ENCODE measurements around the gene ARHGAP26.
A peak's percentile ranks its signal among the peaks of the same experiment; 100 is the strongest.
"Not testable (repeated sequence)": the region's sequence is repeated elsewhere in the genome, so short reads cannot be mapped to it uniquely, and the experiment has no call there.

Gene ARHGAP26

DNA sequence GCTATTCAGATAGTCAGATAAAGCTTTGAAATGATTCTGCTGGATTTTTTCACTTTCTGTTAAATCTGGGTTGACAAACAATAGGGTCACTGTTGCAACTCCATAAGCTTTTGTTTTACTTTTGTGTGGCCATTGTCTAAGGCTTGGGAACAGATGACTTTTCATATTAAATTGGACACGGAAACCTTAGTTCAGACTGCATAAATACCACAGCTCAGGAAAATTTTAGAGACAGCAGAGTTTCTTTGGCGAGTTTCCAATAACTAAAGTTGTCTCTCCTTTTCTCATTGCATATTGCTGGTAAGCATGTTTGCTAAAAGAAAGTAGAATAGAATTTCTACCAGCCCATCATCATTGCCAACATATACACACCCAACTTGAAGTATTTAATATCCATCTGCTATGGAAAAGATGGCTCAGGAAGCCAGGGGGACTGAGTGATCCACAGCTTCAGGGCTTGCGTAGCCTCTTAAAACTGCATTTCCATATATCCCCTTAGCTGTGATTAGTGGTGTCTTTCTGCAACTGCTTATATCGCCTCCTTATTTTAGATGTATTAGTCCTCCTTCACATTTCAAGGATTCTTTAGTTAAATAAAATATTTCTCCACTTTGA, 168.2 kb downstream of the ARHGAP26 start:
- no peak for DNase-seq

DNA sequence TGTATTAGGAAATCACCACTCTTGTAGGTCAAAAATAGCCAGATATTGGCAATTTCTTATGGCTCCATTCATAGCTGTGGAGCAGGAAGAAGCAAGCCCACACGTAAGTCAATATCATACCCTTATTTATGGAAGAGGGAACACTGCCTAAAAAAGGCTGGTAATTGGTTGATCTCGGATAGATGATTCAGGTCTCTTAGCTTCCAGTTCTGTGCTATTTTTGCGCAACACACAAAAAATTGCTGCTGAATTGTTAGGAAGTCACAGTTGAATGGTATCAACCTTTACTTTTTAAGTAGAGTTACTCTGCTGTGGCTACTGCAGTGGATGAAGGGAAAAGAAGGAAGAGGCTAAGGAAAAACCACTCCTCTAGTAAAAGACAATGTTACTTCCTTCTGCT, 168.8 kb downstream of the ARHGAP26 start:
- no peak for DNase-seq

DNA sequence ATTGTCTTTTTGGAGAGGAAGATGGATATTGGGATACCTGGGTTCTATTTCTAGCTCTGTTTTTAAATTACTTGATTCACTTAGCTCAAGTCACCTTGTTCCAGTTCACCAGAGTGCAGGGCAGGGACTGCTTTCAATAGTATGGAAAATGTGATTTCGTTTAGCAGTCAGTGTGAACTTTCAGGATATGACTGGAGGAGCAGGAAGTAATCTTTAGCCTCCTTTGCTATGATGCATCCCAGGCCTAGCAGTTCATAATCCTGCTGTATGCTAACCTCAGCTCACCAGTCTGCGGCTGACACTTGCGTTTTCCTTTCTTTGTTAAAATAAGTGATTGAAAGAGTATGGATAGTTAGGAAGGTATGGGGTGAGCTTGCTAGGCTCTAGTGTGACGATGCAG, 169.7 kb downstream of the ARHGAP26 start:
- DNase-seq = no peak

DNA sequence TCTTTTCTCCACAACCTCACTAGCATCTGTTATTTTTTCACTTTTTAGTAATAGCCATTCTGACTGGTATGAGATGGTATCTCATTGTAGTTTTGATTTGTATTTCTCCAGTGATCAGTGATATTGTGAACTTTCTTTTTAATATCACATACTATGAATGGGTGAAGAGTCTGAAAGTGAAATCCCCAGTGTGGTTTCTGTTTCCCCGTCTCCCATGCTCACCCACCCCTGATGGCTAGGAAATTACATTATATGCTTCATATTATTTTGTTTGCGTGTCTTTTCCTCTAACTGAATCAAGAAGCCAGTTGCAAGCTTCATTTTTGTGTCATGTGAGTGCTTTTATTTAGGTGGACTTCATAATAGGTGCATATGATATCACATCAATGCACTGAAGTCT, 171.1 kb downstream of the ARHGAP26 start:
- no peak for DNase-seq

DNA sequence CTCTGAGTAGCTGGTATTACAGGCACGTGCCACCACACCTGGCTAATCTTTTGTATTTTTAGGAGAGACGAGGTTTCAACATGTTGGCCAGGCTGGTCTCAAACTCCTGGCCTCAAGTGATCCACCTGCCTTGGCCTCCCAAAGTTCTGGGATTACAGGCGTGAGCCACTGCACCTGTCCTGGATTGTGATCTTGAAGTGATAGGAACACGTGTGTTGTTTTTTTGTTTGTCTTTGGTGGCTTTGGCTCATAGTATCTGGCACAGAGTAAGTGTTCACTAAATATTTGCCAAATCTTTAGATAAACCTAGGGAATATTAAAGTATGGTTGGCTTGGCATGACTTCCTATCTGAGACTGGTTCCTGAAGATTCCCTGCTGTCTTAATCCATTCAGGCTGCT, 172.7 kb downstream of the ARHGAP26 start:
- DNase-seq = no peak

DNA sequence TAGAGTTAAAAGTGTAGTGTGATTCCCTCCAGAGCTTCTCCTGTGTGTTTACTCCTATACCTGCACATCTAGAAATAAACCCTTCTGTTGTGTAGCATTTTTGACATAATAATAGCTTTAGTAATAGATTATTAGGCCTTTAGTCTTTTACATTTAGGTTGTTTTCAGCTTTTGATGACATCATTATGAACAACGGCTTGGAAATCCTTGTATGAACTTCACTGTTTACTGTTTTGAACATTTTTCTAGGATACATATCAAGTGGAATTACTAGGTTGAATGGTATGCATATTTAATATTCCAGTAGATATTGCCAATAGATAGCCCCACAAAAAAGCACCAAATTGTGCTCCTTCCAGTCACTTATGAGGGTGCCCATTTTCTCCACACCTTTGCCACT, 174.0 kb downstream of the ARHGAP26 start:
- no peak for DNase-seq

DNA sequence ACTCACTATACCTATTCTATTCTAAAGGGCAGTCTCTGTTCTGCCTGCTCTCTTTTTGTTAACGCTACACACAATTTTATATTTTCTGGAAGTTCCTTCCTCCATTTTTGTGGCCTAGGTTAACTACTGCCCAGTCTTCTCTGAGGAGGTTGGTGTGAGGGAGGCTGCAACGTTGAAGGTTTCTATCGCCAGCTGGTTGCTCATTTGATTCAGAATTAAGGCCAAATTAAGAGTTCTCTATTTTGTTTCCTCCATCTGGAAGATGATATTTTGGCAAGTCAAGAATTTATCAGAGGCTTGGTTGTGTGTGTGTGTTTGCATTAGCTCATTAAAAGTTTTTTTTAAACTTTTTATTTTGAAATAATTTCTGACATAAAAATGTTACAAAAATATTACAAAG, 175.1 kb downstream of the ARHGAP26 start:
- no peak for DNase-seq

DNA sequence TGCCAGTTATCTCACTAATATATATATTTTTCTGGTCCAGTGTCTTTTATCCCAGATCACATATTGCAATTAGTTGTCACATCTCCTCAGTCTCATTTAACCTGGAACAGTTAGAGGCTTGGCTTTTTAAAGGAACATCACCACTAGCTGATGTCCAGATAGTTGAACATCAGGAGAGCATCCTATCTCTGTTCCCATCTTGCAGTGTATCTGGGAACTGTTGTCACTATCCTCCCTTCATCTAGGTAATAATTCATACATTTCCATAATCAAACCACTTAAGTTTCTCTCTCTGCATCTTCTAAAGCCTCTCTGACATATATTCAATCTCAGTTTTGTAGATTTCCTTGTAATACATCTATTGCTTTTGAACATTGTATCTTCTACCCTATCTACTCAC, 175.7 kb downstream of the ARHGAP26 start:
- no peak for DNase-seq

DNA sequence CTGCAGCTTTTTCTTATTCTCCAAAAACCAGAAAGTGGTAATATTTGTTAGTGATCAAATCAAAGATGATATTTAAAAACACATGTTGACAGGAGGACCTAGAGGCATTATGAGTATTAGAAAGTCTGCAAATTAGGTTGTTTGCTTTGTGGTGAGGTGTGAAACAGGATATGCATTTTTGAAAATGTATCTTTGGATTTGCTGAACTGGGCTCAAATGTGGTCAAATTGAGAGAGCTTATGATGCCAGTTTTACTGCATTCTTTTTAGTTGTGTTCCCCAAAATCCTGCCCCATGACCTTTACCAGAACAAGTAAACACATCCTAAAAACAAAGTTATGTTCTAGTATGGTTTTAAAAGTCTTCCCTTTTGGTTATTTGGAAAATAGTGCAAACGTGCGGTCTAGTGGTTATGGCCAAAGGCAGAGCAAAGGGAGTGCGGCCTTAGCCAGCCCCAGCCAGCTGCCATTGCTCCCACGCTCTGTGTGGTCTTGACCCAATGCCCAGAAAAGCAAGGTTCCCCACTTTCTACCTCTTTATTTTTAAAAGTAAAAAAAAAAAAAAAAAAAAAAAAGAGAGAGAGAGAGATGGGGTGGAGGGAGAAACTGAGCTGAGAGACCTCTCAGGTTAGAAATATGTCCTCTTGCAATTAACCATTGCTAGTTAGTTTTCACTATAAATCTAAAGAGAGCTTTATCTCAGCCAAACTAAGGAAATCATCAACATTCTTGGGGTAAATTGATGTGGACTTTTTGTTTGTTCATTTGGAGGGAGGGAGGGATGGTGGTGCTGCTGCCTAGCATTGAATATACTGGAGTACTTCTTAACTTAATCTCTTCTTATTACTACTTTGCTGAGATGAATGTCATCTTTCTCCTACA, 176.6 kb downstream of the ARHGAP26 start:
- DNase-seq = no peak

DNA sequence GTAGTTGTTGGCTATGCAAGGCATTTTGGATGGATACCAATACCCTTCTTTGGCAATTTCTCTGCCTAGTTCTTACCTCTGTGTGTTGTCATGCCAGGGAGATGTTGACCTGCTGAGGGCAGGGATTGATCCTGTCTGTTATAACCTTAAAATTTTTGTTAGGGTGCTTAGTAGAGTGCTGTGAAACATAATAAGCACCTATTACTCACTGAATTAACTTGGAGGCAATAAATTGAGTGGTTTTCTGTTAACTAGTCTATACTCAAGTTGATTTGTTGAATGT, 177.2 kb downstream of the ARHGAP26 start:
- DNase-seq = no peak

DNA sequence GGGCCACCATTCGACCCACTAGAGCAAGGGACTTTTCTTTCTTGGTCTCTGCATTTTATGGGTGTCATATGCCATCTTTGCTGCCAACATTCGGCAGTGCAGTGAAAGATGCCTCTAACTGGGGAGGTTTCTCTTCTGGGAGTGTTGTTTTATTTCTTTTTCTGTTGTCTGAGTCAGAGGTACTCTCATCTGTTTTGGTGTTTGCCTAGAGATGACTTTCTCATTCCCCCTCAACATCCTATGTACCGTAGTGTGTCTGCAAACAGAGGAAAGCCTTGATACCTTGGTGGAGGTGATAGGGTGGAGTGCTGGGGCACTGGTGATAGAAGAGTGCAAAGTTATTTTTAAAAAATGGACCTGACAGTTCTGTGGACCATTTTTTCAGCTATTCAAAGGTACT, 182.1 kb downstream of the ARHGAP26 start:
- DNase-seq = no peak

DNA sequence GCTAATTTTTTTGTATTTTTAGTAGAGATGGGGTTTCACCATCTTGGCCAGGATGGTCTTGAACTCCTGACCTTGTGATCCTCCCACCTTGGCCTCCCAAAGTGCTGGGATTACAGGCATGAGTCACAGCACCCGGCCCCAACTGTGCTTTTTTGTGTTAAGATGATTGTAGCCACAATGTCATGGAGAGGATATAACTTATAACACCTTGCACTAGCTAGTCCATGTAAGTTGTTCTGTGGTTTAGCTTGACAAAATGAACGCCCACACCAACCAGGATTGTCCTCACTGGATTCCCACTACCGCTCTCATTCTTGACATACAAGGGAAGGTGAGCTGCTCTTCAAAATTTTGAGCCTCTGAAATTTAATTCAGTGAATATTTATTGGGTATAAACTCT, 182.7 kb downstream of the ARHGAP26 start:
- not testable (repeated sequence) for DNase-seq

DNA sequence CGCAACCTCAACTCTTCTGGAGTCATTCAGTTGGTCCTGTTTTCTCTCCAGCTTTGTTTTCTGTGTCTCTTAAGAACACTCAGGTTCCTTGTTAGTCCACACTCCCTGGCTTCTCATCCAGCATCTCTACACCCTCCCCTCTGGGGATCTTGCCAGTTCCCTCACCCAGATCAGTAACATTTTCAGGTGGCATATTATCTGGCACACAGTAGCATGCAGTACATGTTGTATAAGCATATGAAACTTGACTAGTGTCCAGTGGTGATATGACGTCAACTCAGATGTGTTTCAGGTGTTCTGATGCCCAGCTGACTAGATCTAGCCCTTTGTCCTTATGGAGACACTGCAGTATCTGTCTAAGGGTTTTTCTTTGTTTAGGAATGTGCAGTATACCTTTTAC, 184.3 kb downstream of the ARHGAP26 start:
- DNase-seq = no peak

DNA sequence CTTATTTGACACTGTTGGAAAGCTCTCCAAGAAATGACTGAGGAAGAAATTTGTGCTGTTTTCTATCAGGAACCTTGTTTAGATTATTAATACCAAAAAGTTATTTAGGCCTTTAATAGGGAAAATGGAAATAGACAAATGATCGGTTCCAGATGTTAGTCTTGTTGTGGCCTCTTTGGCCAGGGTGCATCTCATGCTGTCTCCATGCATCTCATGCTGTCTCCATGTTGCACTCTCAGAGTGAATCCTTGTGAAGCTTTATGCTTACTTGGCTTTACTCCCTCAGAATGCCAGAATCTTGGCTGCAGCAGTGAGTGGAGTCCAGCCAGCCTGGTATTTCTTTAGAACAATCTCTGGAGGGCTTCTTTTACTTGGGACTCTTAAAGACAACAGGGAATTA, 185.5 kb downstream of the ARHGAP26 start:
- DNase-seq = no peak

DNA sequence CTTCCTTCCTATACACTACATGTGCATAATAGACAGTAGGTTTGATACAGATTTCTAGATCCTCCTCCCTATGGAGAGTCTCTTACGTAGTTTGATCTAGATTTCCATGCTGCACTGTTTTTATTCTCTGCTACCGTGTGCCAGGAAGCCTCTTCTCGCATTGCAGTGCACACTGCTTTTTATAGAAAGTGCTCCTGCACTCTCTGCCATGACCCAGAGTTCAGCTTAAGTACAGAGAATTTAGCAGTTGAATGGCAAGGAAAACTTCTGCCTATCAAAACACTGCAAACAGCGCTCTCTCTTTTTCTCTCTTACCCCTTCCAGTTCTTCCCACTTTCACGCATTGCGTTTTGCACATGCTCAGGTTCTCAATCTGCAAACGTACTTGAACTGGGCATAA, 187.4 kb downstream of the ARHGAP26 start:
- no peak for DNase-seq

DNA sequence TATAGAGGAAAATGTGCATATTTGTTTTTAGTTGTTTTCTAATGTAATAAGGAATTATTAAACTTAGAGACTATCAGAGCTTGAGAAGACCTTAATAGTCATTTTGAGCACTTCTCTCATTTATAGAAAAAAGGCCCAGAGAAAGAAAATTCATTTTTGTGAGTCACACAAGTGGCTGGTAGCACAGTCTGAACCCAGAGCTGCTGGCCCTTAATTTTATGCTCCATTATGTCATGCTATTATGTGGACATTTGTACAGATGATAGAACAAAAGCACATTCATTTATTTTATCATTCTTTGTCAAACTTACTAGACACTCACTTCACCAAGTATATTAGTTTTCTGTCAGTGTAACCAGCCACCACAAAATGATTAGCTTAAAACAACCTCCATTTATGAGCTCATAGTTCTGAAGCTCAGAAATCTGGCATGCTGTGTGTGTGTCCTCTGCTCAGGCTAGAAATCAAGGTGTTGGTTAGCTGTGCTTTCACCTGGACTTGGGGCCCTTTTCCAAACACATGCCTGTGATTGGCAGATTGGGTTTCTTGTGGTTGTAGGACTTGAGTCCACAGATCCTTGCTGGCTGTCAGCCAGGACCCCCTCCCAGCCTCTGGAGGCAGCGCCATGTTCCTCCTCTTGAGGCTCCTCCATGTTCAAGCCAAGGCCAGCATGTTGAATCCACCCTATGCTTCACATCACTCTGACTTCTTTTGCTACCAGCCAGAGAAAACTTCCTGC, 188.9 kb downstream of the ARHGAP26 start:
- DNase-seq = no peak

DNA sequence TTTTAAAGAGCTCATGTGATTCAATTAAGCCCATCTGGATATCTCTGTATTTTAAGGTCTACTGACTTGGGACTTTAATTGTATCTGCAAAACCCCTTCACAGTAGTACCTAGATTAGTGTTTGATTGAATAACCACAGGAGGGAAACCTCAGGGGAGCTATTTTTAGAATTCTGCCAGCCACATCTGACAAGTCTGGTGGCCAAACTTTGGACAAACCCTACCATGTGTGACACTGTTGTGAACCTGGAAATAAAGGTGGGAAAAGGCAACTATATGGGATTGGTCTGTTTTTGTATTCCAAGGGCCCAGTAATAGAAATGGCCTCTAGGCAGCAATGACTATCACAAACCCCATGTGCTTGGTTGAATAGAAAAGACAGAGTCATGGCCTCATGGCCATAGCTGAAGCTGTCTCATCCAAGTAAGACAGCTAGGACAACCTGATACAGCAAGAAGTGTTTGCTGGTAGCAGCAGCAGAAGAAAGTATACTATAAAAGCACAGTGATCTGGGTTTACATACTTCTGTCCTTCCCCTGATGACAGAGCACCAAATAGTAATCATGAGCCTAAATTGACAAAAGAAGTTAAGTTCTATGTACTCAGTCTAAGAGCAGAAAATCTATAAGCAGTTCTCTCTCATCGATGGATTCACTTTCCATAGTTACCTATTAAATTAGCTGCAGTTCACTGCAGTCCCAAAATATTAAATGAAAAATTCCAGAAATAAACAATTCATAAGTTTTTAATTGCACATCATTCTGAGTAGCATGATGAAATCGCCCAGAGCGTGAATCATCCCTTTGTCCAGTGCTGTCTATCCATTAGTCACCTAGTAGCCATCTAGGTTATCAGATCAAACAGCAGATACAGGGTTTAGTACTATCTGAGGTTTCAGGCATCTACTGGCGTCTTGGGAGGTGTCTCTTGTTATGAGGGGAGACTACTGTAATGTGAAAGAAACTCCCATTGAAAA, 189.8 kb downstream of the ARHGAP26 start:
- DNase-seq = peak; percentile 53

DNA sequence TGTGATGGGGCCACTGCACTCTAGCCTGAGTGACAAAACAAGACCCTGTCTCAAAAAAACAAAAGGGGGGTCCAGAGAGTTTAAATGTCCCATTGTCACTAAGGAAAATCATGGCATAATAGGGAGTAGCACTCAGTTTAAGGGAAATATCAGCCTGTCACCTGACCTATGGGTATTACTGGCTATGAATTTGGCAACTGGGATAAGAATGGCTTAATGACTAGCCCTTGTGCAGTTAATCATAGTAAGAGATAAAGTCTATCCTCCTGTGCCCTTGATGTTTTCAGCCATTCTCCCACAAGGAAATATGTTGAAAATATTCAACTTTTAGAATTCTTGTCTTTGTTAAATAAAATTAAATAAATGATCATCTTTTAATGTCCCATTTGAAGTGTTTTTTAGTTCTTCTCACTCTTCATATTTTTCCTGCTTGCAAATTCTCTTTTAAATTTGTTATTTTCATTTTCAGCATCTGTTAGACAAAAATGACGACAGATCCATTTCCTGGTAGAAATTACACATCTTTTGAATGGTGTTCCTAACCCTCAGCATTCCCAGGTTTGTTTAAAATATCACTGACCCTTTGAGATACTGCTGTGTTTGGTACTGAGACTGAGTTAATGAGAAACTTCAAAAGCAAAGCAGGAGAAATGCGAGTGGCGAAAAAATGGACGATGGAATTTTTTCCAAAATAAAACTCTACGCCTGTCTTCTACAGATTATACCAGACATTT, 191.4 kb downstream of the ARHGAP26 start:
- no peak for DNase-seq

DNA sequence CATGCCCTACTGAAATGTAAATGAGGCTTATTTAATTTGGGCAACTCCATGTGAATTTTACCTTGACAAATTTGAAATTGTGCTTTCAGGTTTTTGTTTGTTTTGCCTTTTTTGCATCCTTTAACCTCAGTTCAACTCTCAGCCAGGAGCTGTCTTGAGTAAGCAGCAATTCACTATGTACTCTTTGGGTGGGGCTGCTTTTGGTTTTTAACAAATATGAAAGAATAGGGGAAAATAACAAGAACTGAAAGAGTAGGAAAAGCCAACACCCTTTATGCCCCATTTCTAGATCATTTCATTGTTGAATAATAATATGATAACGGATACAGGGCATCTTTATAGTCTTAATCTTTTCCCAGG, 192.0 kb downstream of the ARHGAP26 start:
- no peak for DNase-seq

DNA sequence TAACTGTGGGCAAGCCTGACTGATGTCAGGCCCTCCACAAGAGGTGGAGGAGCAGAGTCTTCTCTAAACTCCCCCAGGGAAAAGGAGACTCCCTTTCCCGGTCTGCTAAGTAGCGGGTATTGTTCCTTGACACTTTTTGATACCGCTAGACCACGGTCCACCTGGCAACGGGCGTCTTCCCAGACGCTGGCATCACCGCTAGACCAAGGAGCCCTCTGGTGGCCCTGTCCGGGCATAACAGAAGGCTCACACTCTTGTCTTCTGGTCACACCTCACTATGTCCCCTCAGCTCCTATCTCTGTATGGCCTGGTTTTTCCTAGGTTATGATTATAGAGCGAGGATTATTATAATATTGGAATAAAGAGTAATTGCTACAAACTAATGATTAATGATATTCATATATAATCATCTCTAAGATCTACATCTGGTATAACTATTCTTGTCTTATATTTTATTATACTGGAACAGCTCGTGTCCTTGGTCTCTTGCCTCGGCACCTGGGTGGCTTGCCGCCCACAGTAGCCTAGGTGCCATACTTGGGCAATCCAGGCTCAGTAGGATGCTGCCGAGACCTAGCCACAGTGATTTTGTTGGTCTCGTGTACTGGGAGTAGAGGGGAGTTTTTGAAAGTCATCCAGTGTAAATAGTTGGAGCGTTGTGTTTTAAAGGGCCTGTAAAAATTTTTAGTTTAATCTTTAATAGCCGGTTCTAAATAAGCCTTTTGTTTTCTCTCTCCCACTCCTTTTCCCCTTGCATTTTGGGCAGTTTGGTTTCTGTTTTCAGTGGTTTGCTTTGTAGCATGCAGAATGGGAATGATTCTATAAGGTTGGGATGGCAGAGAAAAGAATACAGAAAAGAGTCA, 195.3 kb downstream of the ARHGAP26 start:
- peak; percentile 7 for DNase-seq

DNA sequence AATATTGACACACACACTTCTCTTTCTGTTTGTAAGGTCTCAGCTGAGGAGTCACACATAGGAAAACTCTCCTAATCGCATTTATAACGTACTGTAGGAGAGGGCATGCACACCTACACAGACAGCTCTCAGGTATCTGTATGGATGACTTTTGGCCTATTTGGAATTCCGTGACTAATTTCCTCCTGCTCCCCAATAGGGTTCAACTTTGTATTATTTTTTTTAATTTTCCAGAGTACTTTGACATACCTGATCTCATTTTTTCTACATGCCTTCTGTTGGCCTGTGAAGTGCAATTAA, 195.9 kb downstream of the ARHGAP26 start:
- DNase-seq = no peak

DNA sequence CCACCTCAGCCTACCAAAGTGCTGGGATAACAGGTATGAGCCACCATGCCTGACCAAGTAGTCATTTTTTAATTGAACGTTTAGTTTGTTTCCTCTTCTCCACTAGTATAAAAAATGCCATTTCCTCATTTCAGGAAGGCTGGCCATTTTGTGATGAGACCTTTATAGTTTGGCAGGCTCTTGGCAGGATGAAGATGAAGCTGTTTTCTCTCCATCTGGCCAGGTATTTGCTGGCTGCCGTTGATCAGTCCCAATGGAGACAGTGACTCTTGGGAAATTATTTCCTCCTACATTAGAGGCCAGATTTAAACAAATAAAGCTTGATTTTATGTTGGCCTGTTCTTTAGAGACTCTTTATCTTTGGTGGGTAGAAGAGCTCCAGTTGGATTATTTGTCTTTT, 199.0 kb downstream of the ARHGAP26 start:
- DNase-seq = no peak
